OCI-LY7 (cell line): ENCODE measurements around the gene FBXO31. TPM values are rescaled to one million over a fixed set of nuclear protein-coding genes. Genes with fewer than 3 reads are reported as not detected.

ENCODE experiments used
- BruUV-seq: library from RNA; stranded (reverse); fragments of 400-500 nt; replicated peaks from 2 replicates; lab custom pipeline; 2021; lab: Mats Ljungman, UMichigan
- CTCF ChIA-PET: fragments of 300-600 bp; sonication (Branson Sonifier 250); formaldehyde crosslinking; loops from one replicate; lab custom pipeline; 2022; ENCODE audit warnings: antibody characterized with exemption; ENCODE audit not compliant: unreplicated experiment; lab: Charles Lee
- POLR2A ChIA-PET: fragments of 300-600 bp; sonication (Branson Sonifier 250); formaldehyde crosslinking; loops from one replicate; lab custom pipeline; 2022; ENCODE audit warnings: antibody characterized with exemption; lab: Charles Lee
- DNase-seq: peaks from one replicate; pipeline ENCODE4 v3.0.0-alpha.2; 2015; ENCODE audit warnings: low spot score
- H2AFZ ChIP-seq: fragments of 200-600 bp; sonication (generic), shearing (Covaris generic); 2 replicates; pipeline ENCODE4 v1.6.1; 2014; ENCODE audit warnings: mild to moderate bottlenecking, antibody characterized with exemption, low read length, moderate library complexity
- H3K27ac ChIP-seq: fragments of 200-600 bp; sonication (generic); 2 replicates; pipeline ENCODE4 v1.5.1; 2014; ENCODE audit warnings: mixed run types, low read depth, mild to moderate bottlenecking, moderate library complexity, low read length, inconsistent platforms; ENCODE audit not compliant: poor library complexity, severe bottlenecking
- H3K36me3 ChIP-seq: fragments of 200-600 bp; sonication (generic); 2 replicates; pipeline ENCODE4 v1.6.1; 2014; ENCODE audit warnings: mild to moderate bottlenecking, antibody characterized with exemption, low read length, moderate library complexity, mixed read lengths; ENCODE audit not compliant: insufficient read depth
- H3K4me1 ChIP-seq: fragments of 200-600 bp; sonication (generic); 2 replicates; pipeline ENCODE4 v1.5.1; 2014; ENCODE audit warnings: mild to moderate bottlenecking, low read length; ENCODE audit not compliant: insufficient read depth, poor library complexity, severe bottlenecking
- H3K4me2 ChIP-seq: fragments of 200-600 bp; sonication (generic); 2 replicates; pipeline ENCODE4 v1.6.1; 2014; ENCODE audit warnings: mild to moderate bottlenecking, low read length
- H3K4me3 ChIP-seq: fragments of 200-600 bp; sonication (generic); 2 replicates; pipeline ENCODE4 v1.5.1; 2014; ENCODE audit warnings: mild to moderate bottlenecking, low read depth, low read length; ENCODE audit not compliant: poor library complexity, severe bottlenecking
- H3K79me2 ChIP-seq: fragments of 200-600 bp; sonication (generic); 2 replicates; pipeline ENCODE4 v1.6.1; 2016; ENCODE audit warnings: low read depth, mild to moderate bottlenecking, low read length, moderate library complexity, mixed read lengths; ENCODE audit not compliant: insufficient read depth
- H3K9me2 ChIP-seq: fragments of 200-600 bp; sonication (generic); 2 replicates; pipeline ENCODE4 v1.6.1; 2016; ENCODE audit warnings: mild to moderate bottlenecking, low read length, mixed read lengths; ENCODE audit not compliant: insufficient read depth
- H3K9me3 ChIP-seq: fragments of 200-600 bp; sonication (generic); 2 replicates; pipeline ENCODE4 v1.6.1; 2014; ENCODE audit warnings: mild to moderate bottlenecking, mixed run types, low read length, mixed read lengths
- H4K20me1 ChIP-seq: fragments of 200-600 bp; sonication (generic); 2 replicates; pipeline ENCODE4 v1.6.1; 2014; ENCODE audit warnings: mild to moderate bottlenecking, antibody characterized with exemption, low read length, moderate library complexity, mixed read lengths; ENCODE audit not compliant: insufficient read depth
- CTCF ChIP-seq: fragments of 200-600 bp; sonication (generic); conservative IDR thresholded peaks from 2 replicates; pipeline ENCODE4 v1.5.1; 2014; ENCODE audit warnings: mild to moderate bottlenecking, antibody characterized with exemption, low read length, moderate library complexity, mixed read lengths
- EZH2phosphoT487 ChIP-seq: fragments of 200-600 bp; sonication (generic); IDR thresholded peaks from 2 replicates; pipeline ENCODE4 v1.6.1; 2018; ENCODE audit warnings: low read depth, borderline replicate concordance, mild to moderate bottlenecking, mixed run types, antibody characterized with exemption, low read length, moderate library complexity, mixed read lengths
- intact Hi-C: fragments of 100-400 bp; cut with micrococcal nuclease; formaldehyde crosslinking; loops from one replicate; pipeline ENCODE4 v1.10.0; 2022; ENCODE audit not compliant: unreplicated experiment
- total RNA-seq, 2 experiments: library from RNA; depleted of rRNA in 1 of 2; stranded (reverse); fragments of >200 nt in 1 of 2; shearing (Covaris generic) in 1 of 2; gene quantifications; 2 replicates each; pipeline ENCODE4 v1.2.3, GENCODE V29; 2014 to 2022

Gene FBXO31
- total RNA-seq, 2 experiments from 2014 or later = 26.0 to 32.4 TPM

- Histone ChIP-seq H3K36me3 (peaks cover 21% of the 10 kb centered on the region), H3K4me3 (no peak overlapping the region), H4K20me1 (no peaks in the 10 kb centered on the region), H3K4me1 (peaks cover 2% of the 10 kb centered on the region), H3K79me2 (peaks cover 40% of the 10 kb centered on the region), H3K9me2 (no peaks in the 10 kb centered on the region), H3K27ac (no peak overlapping the region), H2AFZ (no peak overlapping the region), H3K4me2 (no peak overlapping the region), H3K9me3 (no peaks in the 10 kb centered on the region)
- POLR2A ChIA-PET = interaction anchor here (0.6 kb wide), 1 partner anchor 1233 kb away, joined by 3 read pairs; no protein-coding TSS in a partner anchor
- no TSS peak for BruUV-seq
- CTCF ChIA-PET = no interaction called here
- intact Hi-C loops = no loop called here
- no peak for DNase-seq
- TF ChIP-seq EZH2phosphoT487 = no peak
- no peak for TF ChIP-seq CTCF
Measured at GRCh38 chr16:87375426-87376135, 8.0 kb downstream of the FBXO31 start.

- no peak overlapping the region for H2AFZ ChIP-seq
- no peak overlapping the region for H3K4me3 ChIP-seq
- intact Hi-C loops = no loop called here
- no peak overlapping the region for H3K4me2 ChIP-seq
- no peak overlapping the region for H3K27ac ChIP-seq
- BruUV-seq = no TSS peak
- H3K9me2 ChIP-seq = no peaks in the 10 kb centered on the region
- POLR2A ChIA-PET = no interaction called here
- H3K4me1 ChIP-seq = peaks cover 3% of the 10 kb centered on the region
- peaks cover 38% of the 10 kb centered on the region; the same call in 1 of the 2 replicates for H3K79me2 ChIP-seq
- no peak for DNase-seq
- no peaks in the 10 kb centered on the region for H4K20me1 ChIP-seq
- H3K36me3 ChIP-seq = peaks cover 20% of the 10 kb centered on the region
- TF ChIP-seq CTCF = no peak
- TF ChIP-seq EZH2phosphoT487 = no peak
- CTCF ChIA-PET = no interaction called here
- H3K9me3 ChIP-seq = no peaks in the 10 kb centered on the region
Measured at GRCh38 chr16:87374313-87374712, 9.3 kb downstream of the FBXO31 start.

- Histone ChIP-seq H3K27ac (no peak overlapping the region), H3K9me3 (no peaks in the 10 kb centered on the region), H3K9me2 (no peaks in the 10 kb centered on the region), H3K4me3 (no peak overlapping the region), H3K36me3 (peaks cover 13% of the 10 kb centered on the region; the same call in 1 of the 2 replicates), H2AFZ (no peak overlapping the region), H3K4me1 (peaks cover 23% of the 10 kb centered on the region), H3K4me2 (no peak overlapping the region), H4K20me1 (no peaks in the 10 kb centered on the region), H3K79me2 (peaks cover 39% of the 10 kb centered on the region; the same call in 1 of the 2 replicates)
- no peak for DNase-seq
- POLR2A ChIA-PET = no interaction called here
- TF ChIP-seq CTCF = no peak
- no peak for TF ChIP-seq EZH2phosphoT487
- BruUV-seq = no TSS peak
- intact Hi-C loops = no loop called here
- CTCF ChIA-PET = interaction anchor here (0.9 kb wide), 1 partner anchor 11 kb away, joined by 15 read pairs; the partner anchor contains the start of gene FBXO31
Measured at GRCh38 chr16:87372305-87372704, 11.3 kb downstream of the FBXO31 start.
